K562 (cell line): ENCODE data around the gene PDE8A. TPM values are rescaled to one million over a fixed set of nuclear protein-coding genes. Genes with fewer than 3 reads are reported as not detected.

Experiments used
- ATAC-seq: fragments of 200-7000 bp; cut with Tn5 transposase; 3 replicates; pipeline ENCODE4 v1.9.1; 2020; ENCODE audit warnings: moderate library complexity
- BruUV-seq: library from RNA; stranded (reverse); fragments of 400-500 nt; replicated peaks from 2 replicates; lab custom pipeline; 2021; lab: Mats Ljungman, UMichigan
- CTCF ChIA-PET: fragments of 300-600 bp; formaldehyde crosslinking; extraction: SDS; loops from one replicate; lab custom pipeline; 2021; ENCODE audit warnings: low intra/inter-chr PET ratio; lab: Yijun Ruan, JAX
- POLR2A ChIA-PET: fragments of 300-600, 350-650 bp; sonication (Branson Sonifier 250); formaldehyde crosslinking; extraction: SDS; loops from one replicate; lab custom pipeline; 2021; ENCODE audit warnings: antibody characterized with exemption, inconsistent platforms; lab: Yijun Ruan, JAX
- DNase-seq, 4 experiments: peaks; one replicate each; pipeline versions ENCODE4 v3.0.0 to v3.0.0-alpha.2; 2011 to 2018; ENCODE audit warnings: low spot score in 3 of 4, mixed read lengths in 3 of 4; ENCODE audit errors: extremely low read depth in 1 of 4
- FAIRE-seq: peaks from 2 replicates; lab custom pipeline; 2011; peaks lifted over from hg19 to GRCh38; lab: Jason Lieb, UNC
- H2AFZ ChIP-seq: 2 replicates; pipeline ENCODE4 v1.6.0; 2011; ENCODE audit warnings: low read depth, low read length, control low read depth, inconsistent platforms
- H3K27ac ChIP-seq: fragments of 200-600 bp; 3 replicates; pipeline ENCODE4 v1.8.0; 2011; ENCODE audit warnings: low read depth, mild to moderate bottlenecking, control low read depth, inconsistent platforms, low read length, moderate library complexity, mixed read lengths; ENCODE audit errors: extremely low read depth
- H3K27me3 ChIP-seq, 2 experiments: fragments of 300-600 bp in 1 of 2; 2 replicates in 1 of 2; 3 replicates in 1 of 2; pipeline versions ENCODE4 v1.6.0 to v1.8.0; 2011; ENCODE audit warnings: inconsistent platforms in 2 of 2, low read length in 2 of 2, mild to moderate bottlenecking in 1 of 2, mixed read lengths in 1 of 2, moderate library complexity in 1 of 2; ENCODE audit not compliant: control insufficient read depth in 2 of 2, insufficient read depth in 2 of 2
- H3K36me3 ChIP-seq: fragments of 300-600 bp; 3 replicates; pipeline ENCODE4 v1.8.0; 2011; ENCODE audit warnings: mild to moderate bottlenecking, low read length, inconsistent platforms; ENCODE audit not compliant: control insufficient read depth, insufficient read depth
- H3K4me1 ChIP-seq, 2 experiments: fragments of 200-600 bp in 1 of 2; replicated peaks in 1 of 2; 2 replicates in 1 of 2; 3 replicates in 1 of 2; pipeline versions ENCODE4 v1.5.1 to v1.8.0; 2011; ENCODE audit warnings: inconsistent platforms in 2 of 2, low read length in 2 of 2, mild to moderate bottlenecking in 1 of 2, mixed read lengths in 1 of 2, moderate library complexity in 1 of 2; ENCODE audit not compliant: control insufficient read depth in 2 of 2, insufficient read depth in 2 of 2
- H3K4me2 ChIP-seq: 2 replicates; pipeline ENCODE4 v1.6.1; 2011; ENCODE audit warnings: low read length, control low read depth, inconsistent platforms, mixed read lengths; ENCODE audit not compliant: insufficient read depth
- H3K4me3 ChIP-seq: fragments of 200-600 bp; sonication (generic), shearing (Covaris generic); 2 replicates; pipeline ENCODE4 v1.5.1; 2016; ENCODE audit warnings: control low read depth, inconsistent platforms
- H3K79me2 ChIP-seq: fragments of 200-600 bp; 3 replicates; pipeline ENCODE4 v1.8.0; 2011; ENCODE audit warnings: low read length, inconsistent platforms; ENCODE audit not compliant: control insufficient read depth, insufficient read depth
- H3K9ac ChIP-seq, 2 experiments: 2 replicates each; pipeline versions ENCODE4 v1.6.0 to v1.6.1; 2011; ENCODE audit warnings: low read depth in 2 of 2, low read length in 2 of 2, control low read depth in 1 of 2, inconsistent platforms in 1 of 2, mild to moderate bottlenecking in 1 of 2, mixed read lengths in 1 of 2; ENCODE audit not compliant: insufficient read depth in 1 of 2
- H3K9me1 ChIP-seq: one replicate; pipeline ENCODE4 v1.6.0; 2011; ENCODE audit warnings: inconsistent platforms, mild to moderate bottlenecking, low read length, moderate library complexity; ENCODE audit not compliant: control insufficient read depth, insufficient read depth
- H3K9me3 ChIP-seq: replicated peaks from 2 replicates; pipeline ENCODE4 v1.5.1; 2011; ENCODE audit warnings: low read depth, low read length, inconsistent platforms; ENCODE audit not compliant: control insufficient read depth, insufficient read depth
- H4K20me1 ChIP-seq: replicated peaks from 2 replicates; pipeline ENCODE4 v1.6.1; 2011; ENCODE audit warnings: low read length, inconsistent platforms, mixed read lengths; ENCODE audit not compliant: control insufficient read depth, insufficient read depth
- ARHGAP35 ChIP-seq: fragments of 450-650 bp; IDR thresholded peaks from 2 replicates; pipeline ENCODE4 v1.6.1; 2018; ENCODE audit not compliant: partially characterized antibody
- BRF1 ChIP-seq: IDR thresholded peaks from 3 replicates; pipeline ENCODE4 v1.6.1; 2011; ENCODE audit warnings: borderline replicate concordance, mild to moderate bottlenecking; ENCODE audit not compliant: insufficient read length; ENCODE audit errors: extremely low read depth
- CC2D1A ChIP-seq: fragments of 450-650 bp; IDR thresholded peaks from 2 replicates; pipeline ENCODE4 v1.6.1; 2017; ENCODE audit warnings: mild to moderate bottlenecking
- COPS2 ChIP-seq: fragments of 450-650 bp; conservative IDR thresholded peaks from 2 replicates; pipeline ENCODE4 v1.6.1; 2016; ENCODE audit warnings: mild to moderate bottlenecking, moderate library complexity
- DNMT1 ChIP-seq: fragments of 450-650 bp; IDR thresholded peaks from 2 replicates; pipeline ENCODE4 v1.6.1; 2016; ENCODE audit warnings: antibody characterized with exemption, mild to moderate bottlenecking
- KDM1A ChIP-seq, 2 experiments: fragments of 450-650 bp; IDR thresholded peaks; 2 replicates each; pipeline ENCODE4 v1.6.1; 2016; ENCODE audit warnings: mild to moderate bottlenecking in 2 of 2
- MECOM ChIP-seq: fragments of 250-450 bp; sonication (Bioruptor Pico); IDR thresholded peaks from 2 replicates; pipeline ENCODE4 v1.8.0; 2022; ENCODE audit warnings: inconsistent platforms
- NCOA2 ChIP-seq, 2 experiments: fragments of 450-650 bp; IDR thresholded peaks; 2 replicates each; pipeline ENCODE4 v1.6.1; 2018; ENCODE audit warnings: mild to moderate bottlenecking in 2 of 2, moderate library complexity in 1 of 2; ENCODE audit not compliant: partially characterized antibody in 2 of 2
- TRIM24 ChIP-seq, 2 experiments: fragments of 450-650 bp; IDR thresholded peaks; 2 replicates each; pipeline ENCODE4 v1.6.1; 2016
- ZNF175 ChIP-seq: fragments of 200-800 bp; sonication (Bioruptor generic); IDR thresholded peaks from 2 replicates; pipeline ENCODE4 v1.6.1; 2016; ENCODE audit warnings: low read depth, mild to moderate bottlenecking, missing genetic modification characterization, missing compliant biosample characterization
- WGBS: fragments of 100-300 bp; shearing (Covaris generic); methylation state at CpG from one replicate; pipeline ENCODE4 v1.1.6; 2016; ENCODE audit warnings: low coverage, mixed read lengths; ENCODE audit not compliant: insufficient coverage; ENCODE audit errors: missing lambda C conversion rate; 5-methylcytosine and 5-hydroxymethylcytosine counted together
- in situ Hi-C: fragments of 300-500 bp; cut with MboI; formaldehyde crosslinking; loops from 4 replicates; pipeline ENCODE4 v1.15.0; 2018; ENCODE audit warnings: inconsistent platforms, mixed read lengths
- intact Hi-C: fragments of 100-400 bp; cut with micrococcal nuclease; formaldehyde crosslinking; loops from 2 replicates; pipeline ENCODE4 v1.14.2; 2022
- polyA plus RNA-seq, 8 experiments: library from polyadenylated mRNA; depleted of rRNA in 4 of 8; stranded (reverse) in 5 of 8; unstranded in 3 of 8; fragments of >200 nt; fragmentation: Nextera tagmentation in 2 of 8; fragmentation: Illumina TruSeq in 1 of 8; extraction: Ambion mirVana in 2 of 8; extraction: Trizol in 1 of 8; gene quantifications; 2 replicates each; pipeline versions ENCODE4 v1.2.1 to v1.2.3, GENCODE V29; 2011 to 2014; ENCODE audit warnings: inconsistent platforms in 1 of 8, missing spikeins in 1 of 8
- total RNA-seq, 7 experiments: library from RNA; depleted of rRNA in 6 of 7; stranded (reverse); fragments of >200 nt in 6 of 7; fragmentation: Illumina TruSeq in 2 of 7; extraction: Trizol in 2 of 7; gene quantifications; 2 replicates each; pipeline versions ENCODE4 v1.2.1 to v1.2.3, GENCODE V29; 2011 to 2021; ENCODE audit warnings: low replicate concordance in 1 of 7
- TF ChIP-seq, protein P1 (sequence below), 2 experiments: fragments of 450-650 bp in 1 of 2; sonication (generic) in 1 of 2; formaldehyde crosslinking; conservative IDR thresholded peaks; 2 replicates each; pipeline versions ENCODE4 v1.4.0 to v1.8.1; 2020 to 2022; ENCODE audit warnings: mild to moderate bottlenecking in 1 of 2, missing genetic modification reagents in 1 of 2
- TF ChIP-seq, protein P2 (sequence below), 2 experiments: fragments of 450-650 bp; formaldehyde crosslinking in 1 of 2; IDR thresholded peaks; 2 replicates each; pipeline versions ENCODE4 v1.4.0 to v1.6.1; 2014 to 2020; ENCODE audit warnings: mild to moderate bottlenecking in 2 of 2, borderline replicate concordance in 1 of 2, low read depth in 1 of 2

PDE8A gene
- total and polyA plus RNA-seq, 9 of the 15 experiments (the other 6 are each of a cell fraction or from before 2014, with no cell fraction given), result 5.9 to 40.3 (median 19.8) TPM

DNA sequence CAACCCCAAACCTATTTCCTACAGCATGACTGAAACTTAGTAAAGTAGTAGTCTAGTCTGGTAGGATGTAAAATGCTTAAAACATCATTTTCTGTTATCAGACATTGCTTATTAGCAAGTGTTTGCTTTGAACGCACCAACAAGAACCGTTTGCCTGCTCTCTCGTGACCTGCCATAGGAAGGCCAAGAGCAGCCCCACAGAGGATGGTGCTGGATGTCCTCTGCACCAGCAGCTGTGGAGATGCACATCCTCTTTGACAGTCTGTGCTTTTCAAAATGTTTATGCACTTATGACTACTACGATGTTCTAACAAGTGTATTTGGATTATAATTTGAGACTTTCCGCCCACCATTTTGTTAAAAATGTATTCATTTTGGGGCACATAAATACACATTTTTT is 59.6 kb downstream of the PDE8A start (continued):
- no peak for TF ChIP-seq BRF1
- TF ChIP-seq DNMT1, result no peak
- TF ChIP-seq, protein P1, sequence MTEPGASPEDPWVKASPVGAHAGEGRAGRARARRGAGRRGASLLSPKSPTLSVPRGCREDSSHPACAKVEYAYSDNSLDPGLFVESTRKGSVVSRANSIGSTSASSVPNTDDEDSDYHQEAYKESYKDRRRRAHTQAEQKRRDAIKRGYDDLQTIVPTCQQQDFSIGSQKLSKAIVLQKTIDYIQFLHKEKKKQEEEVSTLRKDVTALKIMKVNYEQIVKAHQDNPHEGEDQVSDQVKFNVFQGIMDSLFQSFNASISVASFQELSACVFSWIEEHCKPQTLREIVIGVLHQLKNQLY (CRISPR knock-in tag; conservative IDR thresholded peaks at IDR 0.05), result no peak
- TF ChIP-seq COPS2, result no peak
- no peak for TF ChIP-seq ARHGAP35

DNA sequence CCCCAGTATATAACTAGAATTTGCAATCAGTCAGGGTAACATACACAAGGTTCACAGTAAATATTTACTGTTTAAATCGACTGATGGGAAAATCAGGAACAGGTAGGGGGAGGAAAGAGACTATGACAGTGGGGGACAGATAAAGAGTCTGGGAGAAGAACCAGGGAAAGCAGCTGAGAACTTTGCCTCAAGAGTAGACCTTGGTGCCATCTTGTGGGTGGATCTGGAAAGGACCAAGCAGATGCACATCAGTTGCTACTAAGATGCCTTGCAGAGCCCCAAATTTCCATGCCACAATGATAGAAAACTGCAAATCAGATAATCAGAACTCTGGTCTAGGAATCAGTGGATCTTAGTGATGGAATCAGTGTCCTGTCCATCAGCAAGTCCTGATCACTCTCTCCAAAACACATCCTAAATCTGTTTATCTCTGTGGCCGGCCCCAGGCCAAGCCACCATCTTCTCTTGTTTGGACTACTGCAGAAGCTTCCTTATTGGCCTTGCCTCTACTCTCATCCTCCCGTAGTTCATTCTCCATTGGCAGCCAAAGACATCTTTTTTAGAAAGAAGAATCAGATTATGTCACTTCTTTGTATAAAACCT is 62.7 kb downstream of the PDE8A start:
- H3K27ac ChIP-seq, result no peak overlapping the region
- no peaks in the 10 kb centered on the region for H3K9me3 ChIP-seq
- no TSS peak for BruUV-seq
- no peaks in the 10 kb centered on the region for H4K20me1 ChIP-seq
- H3K27me3 ChIP-seq, result no peaks in the 10 kb centered on the region
- no peak overlapping the region for H2AFZ ChIP-seq
- ATAC-seq, result peak; percentile 80
- ChIA-PET POLR2A (interaction anchor here (0.6 to 1.6 kb wide), 5 partner anchors 20 to 456 kb away, joined by 3 to 6 read pairs (median 3); no protein-coding TSS in a partner anchor), CTCF (interaction anchor here (1.1 to 1.2 kb wide), 3 partner anchors 89 to 223 kb away, joined by 3 to 4 read pairs (median 3); no protein-coding TSS in a partner anchor)
- no peaks in the 10 kb centered on the region for H3K36me3 ChIP-seq
- no peak overlapping the region for H3K4me2 ChIP-seq
- no peak overlapping the region for H3K9ac ChIP-seq
- intact Hi-C loops, result loop anchor here (1.0 to 10.0 kb wide), 4 partner anchors 64 to 218 kb away; partner anchors contain the start of genes PDE8A and SLC28A1
- peak; percentile 74 for FAIRE-seq
- WGBS, result 30% methylated on average over 3 of the region's 3 CpGs
- no peaks in the 10 kb centered on the region for H3K9me1 ChIP-seq
- H3K4me1 ChIP-seq, result peaks cover 0 to 26% of the 10 kb centered on the region in 2 experiments; a peak in 3 of 5 replicates
- DNase-seq, result peak in 2 of 4 experiments; percentile 46 to 72
- in situ Hi-C loops, result loop anchor here (5.0 kb wide), 1 partner anchor 92 kb away; no protein-coding TSS in a partner anchor
- H3K4me3 ChIP-seq, result no peak overlapping the region
- H3K79me2 ChIP-seq, result peaks cover 63% of the 10 kb centered on the region
- peak in 1 of 2 experiments; percentile 26 for TF ChIP-seq NCOA2 (IDR thresholded peaks at IDR 0.05; ENCODE audit: partially characterized antibody in 2 of 2)
- TF ChIP-seq MECOM (CRISPR knock-in tag), result 0 out of 2 replicates have a peak, but pooled peaks have one; percentile 24
- TF ChIP-seq ZNF175 (CRISPR knock-in tag), result no peak
- peak; percentile 39; the same call in 1 of the 2 replicates for TF ChIP-seq CC2D1A
- TF ChIP-seq, protein P2, sequence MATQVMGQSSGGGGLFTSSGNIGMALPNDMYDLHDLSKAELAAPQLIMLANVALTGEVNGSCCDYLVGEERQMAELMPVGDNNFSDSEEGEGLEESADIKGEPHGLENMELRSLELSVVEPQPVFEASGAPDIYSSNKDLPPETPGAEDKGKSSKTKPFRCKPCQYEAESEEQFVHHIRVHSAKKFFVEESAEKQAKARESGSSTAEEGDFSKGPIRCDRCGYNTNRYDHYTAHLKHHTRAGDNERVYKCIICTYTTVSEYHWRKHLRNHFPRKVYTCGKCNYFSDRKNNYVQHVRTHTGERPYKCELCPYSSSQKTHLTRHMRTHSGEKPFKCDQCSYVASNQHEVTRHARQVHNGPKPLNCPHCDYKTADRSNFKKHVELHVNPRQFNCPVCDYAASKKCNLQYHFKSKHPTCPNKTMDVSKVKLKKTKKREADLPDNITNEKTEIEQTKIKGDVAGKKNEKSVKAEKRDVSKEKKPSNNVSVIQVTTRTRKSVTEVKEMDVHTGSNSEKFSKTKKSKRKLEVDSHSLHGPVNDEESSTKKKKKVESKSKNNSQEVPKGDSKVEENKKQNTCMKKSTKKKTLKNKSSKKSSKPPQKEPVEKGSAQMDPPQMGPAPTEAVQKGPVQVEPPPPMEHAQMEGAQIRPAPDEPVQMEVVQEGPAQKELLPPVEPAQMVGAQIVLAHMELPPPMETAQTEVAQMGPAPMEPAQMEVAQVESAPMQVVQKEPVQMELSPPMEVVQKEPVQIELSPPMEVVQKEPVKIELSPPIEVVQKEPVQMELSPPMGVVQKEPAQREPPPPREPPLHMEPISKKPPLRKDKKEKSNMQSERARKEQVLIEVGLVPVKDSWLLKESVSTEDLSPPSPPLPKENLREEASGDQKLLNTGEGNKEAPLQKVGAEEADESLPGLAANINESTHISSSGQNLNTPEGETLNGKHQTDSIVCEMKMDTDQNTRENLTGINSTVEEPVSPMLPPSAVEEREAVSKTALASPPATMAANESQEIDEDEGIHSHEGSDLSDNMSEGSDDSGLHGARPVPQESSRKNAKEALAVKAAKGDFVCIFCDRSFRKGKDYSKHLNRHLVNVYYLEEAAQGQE (IDR thresholded peaks at IDR 0.05; ENCODE audit: borderline replicate concordance), result peak; percentile 71
- TF ChIP-seq, protein P2 (CRISPR knock-in tag; IDR thresholded peaks at IDR 0.05; ENCODE audit: low read depth), result no peak
- TF ChIP-seq KDM1A (IDR thresholded peaks at IDR 0.05), result 0 out of 4 replicates have a peak, but pooled peaks of 1 of the 2 experiments have one; percentile 21
- TF ChIP-seq TRIM24 (IDR thresholded peaks at IDR 0.05), result no peak
